ENCODE results near the gene POM121L2. TPM values are rescaled to one million over a fixed set of nuclear protein-coding genes. Genes with fewer than 3 reads are reported as not detected.

Gene POM121L2
- total and polyA plus RNA-seq, 9 of the 15 experiments (the other 6 are each of a cell fraction or from before 2014, with no cell fraction given): 0.23 to 0.45 TPM; not detected in 7

GRCh38 chr6:27288136-27289044, 23.7 kb downstream of the POM121L2 start (continued):
- TF ChIP-seq CHD1 (IDR thresholded peaks at IDR 0.05; ENCODE audit: low read length): peak; percentile 50
- no peak for TF ChIP-seq ZNF217 (CRISPR knock-in tag; IDR thresholded peaks at IDR 0.05)
- peak; percentile 62; the same call in 1 of the 2 replicates for TF ChIP-seq ARID3A (IDR thresholded peaks at IDR 0.05; ENCODE audit: borderline replicate concordance, low read depth, low read length)
- TF ChIP-seq CHD2 (IDR thresholded peaks at IDR 0.05; ENCODE audit: low read depth, low read length): peak; percentile 46; the same call in 1 of the 2 replicates
- TF ChIP-seq NBN (IDR thresholded peaks at IDR 0.05; ENCODE audit: low read depth): peak; percentile 20; the same call in 1 of the 2 replicates
- TF ChIP-seq GTF2F1 (IDR thresholded peaks at IDR 0.05; ENCODE audit: low read depth, low read length): no peak
- TF ChIP-seq TAF9B (IDR thresholded peaks at IDR 0.05; ENCODE audit: partially characterized antibody): peak; percentile 34
- TF ChIP-seq HDAC1 (IDR thresholded peaks at IDR 0.05): peak; percentile 20 to 47; a peak in 1 of 4 replicates
- peak; percentile 32; the same call in 1 of the 2 replicates for TF ChIP-seq ELF2 (CRISPR knock-in tag; IDR thresholded peaks at IDR 0.05)
- TF ChIP-seq NFRKB (IDR thresholded peaks at IDR 0.05; ENCODE audit: low read depth): peak; percentile 34; the same call in 1 of the 2 replicates
- peak; percentile 60 for TF ChIP-seq RBBP5 (IDR thresholded peaks at IDR 0.05; ENCODE audit: borderline replicate concordance, insufficient read depth, low read length, poor library complexity, severe bottlenecking)
- no peak for TF ChIP-seq KAT8 (IDR thresholded peaks at IDR 0.05; ENCODE audit: low read depth)
- TF ChIP-seq ZBTB11 (CRISPR knock-in tag; IDR thresholded peaks at IDR 0.05): 0 out of 6 replicates have a peak, but pooled peaks of 1 of the 3 experiments have one; percentile 43
- peak; percentile 54 to 60; a peak in 3 of 4 replicates for TF ChIP-seq KDM1A (IDR thresholded peaks at IDR 0.05)
- 0 out of 2 replicates have a peak, but pooled peaks have one; percentile 42 for TF ChIP-seq GTF2E2 (tag; IDR thresholded peaks at IDR 0.05)
- 0 out of 2 replicates have a peak, but pooled peaks have one; percentile 9 for TF ChIP-seq ZNF384 (IDR thresholded peaks at IDR 0.05; ENCODE audit: low read depth, low read length)
- no peak for TF ChIP-seq ZNF699 (CRISPR knock-in tag; IDR thresholded peaks at IDR 0.05; ENCODE audit: insufficient replicate concordance)
- peak in 1 of 2 experiments; percentile 32; a peak in 2 of 4 replicates for TF ChIP-seq TRIM24 (IDR thresholded peaks at IDR 0.05)
- TF ChIP-seq UBTF (IDR thresholded peaks at IDR 0.05; ENCODE audit: borderline replicate concordance in 1 of 2, low read depth in 2 of 2, low read length in 2 of 2): peak in 1 of 2 experiments; percentile 45; a peak in 1 of 4 replicates
